Natural killer cell (primary cell): ENCODE data around the gene CBX5. TPM values are rescaled to one million over a fixed set of nuclear protein-coding genes. Genes with fewer than 3 reads are reported as not detected.
A peak's percentile ranks its signal among the peaks of the same experiment; 100 is the strongest.

Experiments used
- ATAC-seq, 3 donors: fragments of 150-1000 bp in 2 of 3; fragments of 200-7000 bp in 1 of 3; cut with Tn5 transposase; 1 replicate in 1 of 3; 2 replicates in 2 of 3; pipeline ENCODE4 v1.10.0; 2021; ENCODE audit warnings: mild to moderate bottlenecking in 2 of 3, moderate library complexity in 2 of 3
- DNase-seq, 2 donors: peaks; one replicate each; pipeline versions ENCODE4 v3.0.0 to v3.0.0-alpha.2; 2013 to 2021; ENCODE audit warnings: mixed read lengths in 1 of 2
- H3K27ac ChIP-seq: one replicate; pipeline ENCODE4 v1.5.1; 2013; ENCODE audit warnings: mild to moderate bottlenecking, low read length
- H3K27me3 ChIP-seq: one replicate; pipeline ENCODE4 v1.6.1; 2013; ENCODE audit warnings: low read length; ENCODE audit not compliant: control insufficient read depth, insufficient read depth
- H3K36me3 ChIP-seq: one replicate; pipeline ENCODE4 v1.6.1; 2013; ENCODE audit warnings: low read length; ENCODE audit not compliant: control insufficient read depth, insufficient read depth
- H3K4me1 ChIP-seq: one replicate; pipeline ENCODE4 v1.6.1; 2013; ENCODE audit warnings: low read length; ENCODE audit not compliant: control insufficient read depth, insufficient read depth
- H3K4me3 ChIP-seq: one replicate; pipeline ENCODE4 v1.5.1; 2013; ENCODE audit warnings: low read length
- H3K9me3 ChIP-seq: one replicate; pipeline ENCODE4 v1.6.1; 2013; ENCODE audit warnings: low read length; ENCODE audit not compliant: control insufficient read depth, insufficient read depth
- H3K27ac Mint-ChIP-seq, 2 donors: one replicate each; pipeline ENCODE4 v1.8.0; 2022; ENCODE audit warnings: mild to moderate bottlenecking in 2 of 2, mixed read lengths in 2 of 2, moderate library complexity in 1 of 2
- H3K27me3 Mint-ChIP-seq, 2 donors: one replicate each; pipeline ENCODE4 v1.8.0; 2022; ENCODE audit warnings: low read depth in 2 of 2, mixed read lengths in 2 of 2
- H3K36me3 Mint-ChIP-seq: one replicate; pipeline ENCODE4 v1.8.0; 2022; ENCODE audit warnings: mixed read lengths
- H3K4me1 Mint-ChIP-seq, 2 donors: one replicate each; pipeline ENCODE4 v1.8.0; 2022; ENCODE audit warnings: mixed read lengths in 2 of 2
- H3K4me3 Mint-ChIP-seq: one replicate; pipeline ENCODE4 v1.8.0; 2022; ENCODE audit warnings: mild to moderate bottlenecking, moderate library complexity, mixed read lengths
- H3K9me3 Mint-ChIP-seq, 2 donors: one replicate each; pipeline ENCODE4 v1.8.0; 2022; ENCODE audit warnings: mixed read lengths in 2 of 2
- CTCF ChIP-seq: fragments of 200-600 bp; IDR thresholded peaks from one replicate; pipeline ENCODE4 v1.8.0; 2022; ENCODE audit warnings: antibody characterized with exemption
- whole genome bisulfite sequencing: methylation state at CpG from one replicate; pipeline ENCODE4 v1.1.7; 2013; ENCODE audit warnings: missing lambda C conversion rate; ENCODE audit not compliant: insufficient coverage; 5-methylcytosine and 5-hydroxymethylcytosine counted together
- intact Hi-C: fragments of 100-400 bp; cut with micrococcal nuclease; formaldehyde crosslinking; loops from one replicate; pipeline ENCODE4 v1.14.2; 2022
- total RNA-seq, 4 donors: library from RNA; stranded (reverse); fragments of 120-200 nt in 1 of 4; gene quantifications; one replicate each; pipeline versions ENCODE4 v1.2.3 to v1.2.4, GENCODE V29; 2013 to 2022

The CBX5 gene
- total RNA-seq, 3 donors from 2014 or later (not counting 1 experiment from before 2014, with no cell fraction given) = 30.8 to 42.3 (median 36.5) TPM

GRCh38 chr12:54280468-54281260 lies 742 bp upstream of the CBX5 start, which contains the start of gene HNRNPA1:
Gene HNRNPA1, plus strand, starts transcription at chr12:54280726. Its CDS starts 82 bp downstream, at chr12:54280808.
- Mint-ChIP-seq H3K27me3 (no peaks in the 10 kb centered on the region), H3K36me3 (peaks cover 34% of the 10 kb centered on the region), H3K9me3 (no peaks in the 10 kb centered on the region), H3K4me3 (no peak within 1 kb of the TSS), H3K27ac (no peak within 1 kb of the TSS), H3K4me1 (peaks cover 3 to 7% of the 10 kb centered on the region in 2 donors)
- DNase-seq (peak; percentile 90 to 99), ATAC-seq (peak; percentile 78 to 93 (median 81))
- Histone ChIP-seq H3K36me3 (peaks cover 40% of the 10 kb centered on the region), H3K27ac (peak within 1 kb of the TSS; percentile 94), H3K9me3 (no peaks in the 10 kb centered on the region), H3K4me3 (peak within 1 kb of the TSS; percentile 77), H3K27me3 (no peaks in the 10 kb centered on the region), H3K4me1 (peaks cover 45% of the 10 kb centered on the region)
- intact Hi-C loops = loop anchor here (1.0 to 10.0 kb wide), 5 partner anchors 44 to 323 kb away; partner anchors contain the start of genes COPZ1 and NCKAP1L
- TF ChIP-seq CTCF = no peak
- WGBS = under 1% methylated on average over 48 of the region's 48 CpGs

GRCh38 chr12:54279227-54279631 lies 693 bp downstream of the CBX5 start:
- peaks cover 0 to 7% of the 10 kb centered on the region in 2 donors for H3K4me1 Mint-ChIP-seq
- H3K4me3 Mint-ChIP-seq = no peak overlapping the region
- H3K4me3 ChIP-seq = peak overlapping the region; percentile 77

GRCh38 chr12:54277823-54278276 lies 2.1 kb downstream of the CBX5 start:
- peaks cover 16% of the 10 kb centered on the region for H3K36me3 Mint-ChIP-seq
- TF ChIP-seq CTCF = no peak
- Histone ChIP-seq H3K9me3 (no peaks in the 10 kb centered on the region), H3K4me3 (no peak overlapping the region), H3K27me3 (no peaks in the 10 kb centered on the region), H3K27ac (no peak overlapping the region), H3K4me1 (peaks cover 26% of the 10 kb centered on the region), H3K36me3 (peaks cover 22% of the 10 kb centered on the region)
- H3K4me1 Mint-ChIP-seq = peaks cover 0 to 7% of the 10 kb centered on the region in 2 donors
- 24% methylated on average over 2 of the region's 5 CpGs for WGBS
- ATAC-seq (no peak), DNase-seq (no peak)
- no peaks in the 10 kb centered on the region for H3K9me3 Mint-ChIP-seq
- intact Hi-C loops = no loop called here
- H3K27ac Mint-ChIP-seq = no peak overlapping the region
- H3K4me3 Mint-ChIP-seq = no peak overlapping the region
- H3K27me3 Mint-ChIP-seq = no peaks in the 10 kb centered on the region

More at GRCh38 chr12:54279227-54279631, 693 bp downstream of the CBX5 start:
- peaks cover 31% of the 10 kb centered on the region for H3K36me3 ChIP-seq
- peak overlapping the region; percentile 94 for H3K27ac ChIP-seq
- H3K27me3 ChIP-seq = no peaks in the 10 kb centered on the region
- WGBS = under 1% methylated on average over 17 of the region's 19 CpGs
- Mint-ChIP-seq H3K36me3 (peaks cover 29% of the 10 kb centered on the region), H3K9me3 (no peaks in the 10 kb centered on the region), H3K27me3 (no peaks in the 10 kb centered on the region), H3K27ac (no peak overlapping the region)
- intact Hi-C loops = no loop called here
- peaks cover 39% of the 10 kb centered on the region for H3K4me1 ChIP-seq
- no peak for TF ChIP-seq CTCF
- DNase-seq (no peak), ATAC-seq (no peak)
- no peaks in the 10 kb centered on the region for H3K9me3 ChIP-seq
